GM23338 (cell line): ENCODE results near the gene GGN. TPM values are rescaled to one million over a fixed set of nuclear protein-coding genes. Genes with fewer than 3 reads are reported as not detected.

Experiments
- ATAC-seq: fragments of 200-7000 bp; cut with Tn5 transposase; 3 replicates; pipeline ENCODE4 v1.9.1; 2020
- DNase-seq: peaks from one replicate; pipeline ENCODE4 v3.0.0-alpha.2; 2015; ENCODE audit warnings: low spot score
- H2AFZ ChIP-seq: fragments of 200-600 bp; sonication (generic); 2 replicates; pipeline ENCODE4 v1.8.0; 2016; ENCODE audit warnings: antibody characterized with exemption, mild to moderate bottlenecking, moderate library complexity
- H3F3A ChIP-seq: fragments of 200-600 bp; sonication (generic); replicated peaks from 2 replicates; pipeline ENCODE4 v1.8.0; 2017; ENCODE audit warnings: antibody characterized with exemption, mixed run types, low read depth
- H3K27ac ChIP-seq: fragments of 200-600 bp; sonication (generic); 2 replicates; pipeline ENCODE4 v1.6.1; 2016; ENCODE audit warnings: low read depth
- H3K27me3 ChIP-seq: fragments of 200-600 bp; sonication (generic); 2 replicates; pipeline ENCODE4 v1.8.0; 2016; ENCODE audit warnings: mild to moderate bottlenecking, mixed run types, moderate library complexity; ENCODE audit not compliant: insufficient read depth
- H3K36me3 ChIP-seq: fragments of 200-600 bp; sonication (generic); 2 replicates; pipeline ENCODE4 v1.8.0; 2016; ENCODE audit warnings: mild to moderate bottlenecking; ENCODE audit not compliant: insufficient read depth
- H3K4me1 ChIP-seq: fragments of 200-600 bp; sonication (generic); 2 replicates; pipeline ENCODE4 v1.8.0; 2016; ENCODE audit warnings: mild to moderate bottlenecking, moderate library complexity; ENCODE audit not compliant: insufficient read depth
- H3K4me2 ChIP-seq: fragments of 200-600 bp; sonication (generic); 2 replicates; pipeline ENCODE4 v1.7.1; 2017; ENCODE audit warnings: mixed run types
- H3K4me3 ChIP-seq: fragments of 200-600 bp; sonication (generic); 2 replicates; pipeline ENCODE4 v1.6.1; 2016; ENCODE audit warnings: mixed run types
- H3K79me2 ChIP-seq: fragments of 200-600 bp; sonication (generic); replicated peaks from 2 replicates; pipeline ENCODE4 v1.8.0; 2017; ENCODE audit warnings: mild to moderate bottlenecking; ENCODE audit not compliant: insufficient read depth
- H3K9me2 ChIP-seq: fragments of 200-600 bp; sonication (generic); 2 replicates; pipeline ENCODE4 v1.8.0; 2017; ENCODE audit not compliant: insufficient read depth
- H4K20me1 ChIP-seq: fragments of 200-600 bp; sonication (generic); replicated peaks from 2 replicates; pipeline ENCODE4 v1.8.0; 2017; ENCODE audit warnings: mild to moderate bottlenecking; ENCODE audit not compliant: insufficient read depth
- H3K27ac Mint-ChIP-seq: 2 replicates; pipeline ENCODE4 v1.8.0; 2020; ENCODE audit warnings: inconsistent platforms, mild to moderate bottlenecking, moderate library complexity, mixed read lengths
- H3K27me3 Mint-ChIP-seq: 3 replicates; pipeline ENCODE4 v1.8.0; 2022; ENCODE audit warnings: low read depth, mild to moderate bottlenecking, moderate library complexity, mixed read lengths, inconsistent platforms; ENCODE audit not compliant: insufficient read depth, poor library complexity
- H3K36me3 Mint-ChIP-seq: 3 replicates; pipeline ENCODE4 v1.8.0; 2021; ENCODE audit warnings: low read depth, mild to moderate bottlenecking, inconsistent platforms, moderate library complexity, mixed read lengths
- H3K4me1 Mint-ChIP-seq: 3 replicates; pipeline ENCODE4 v1.8.0; 2020; ENCODE audit warnings: mild to moderate bottlenecking, inconsistent platforms, mixed read lengths
- H3K4me3 Mint-ChIP-seq: 3 replicates; pipeline ENCODE4 v1.8.0; 2021; ENCODE audit warnings: moderate library complexity, mild to moderate bottlenecking, inconsistent platforms, mixed read lengths
- H3K9me3 Mint-ChIP-seq: 3 replicates; pipeline ENCODE4 v1.8.0; 2020; ENCODE audit warnings: moderate library complexity, mild to moderate bottlenecking, inconsistent platforms, mixed read lengths
- CTCF ChIP-seq, 2 experiments: fragments of 200-600 bp in 1 of 2; sonication (generic) in 1 of 2; conservative IDR thresholded peaks; 2 replicates each; pipeline versions ENCODE4 v1.5.1 to v1.6.1; 2016 to 2017; ENCODE audit warnings: antibody characterized with exemption in 2 of 2, low read depth in 2 of 2, mild to moderate bottlenecking in 2 of 2, moderate library complexity in 1 of 2
- ETS1 ChIP-seq: IDR thresholded peaks from 2 replicates; pipeline ENCODE4 v1.6.1; 2016; ENCODE audit warnings: antibody characterized with exemption
- POLR2AphosphoS5 ChIP-seq: IDR thresholded peaks from 2 replicates; pipeline ENCODE4 v1.6.1; 2016; ENCODE audit warnings: antibody characterized with exemption, low read depth
- polyA plus RNA-seq: library from polyadenylated mRNA; unstranded; fragments of >200 nt; fragmentation: Nextera tagmentation; extraction: Ambion mirVana; gene quantifications from 2 replicates; pipeline ENCODE4 v1.2.1, GENCODE V29; 2016
- total RNA-seq: library from RNA; depleted of rRNA; stranded (reverse); fragments of >200 nt; shearing (Covaris generic); gene quantifications from 2 replicates; pipeline ENCODE4 v1.2.3, GENCODE V29; 2014

Gene GGN
- total and polyA plus RNA-seq, 2 experiments from 2014 or later, result 0.14 to 1.5 TPM

DNA sequence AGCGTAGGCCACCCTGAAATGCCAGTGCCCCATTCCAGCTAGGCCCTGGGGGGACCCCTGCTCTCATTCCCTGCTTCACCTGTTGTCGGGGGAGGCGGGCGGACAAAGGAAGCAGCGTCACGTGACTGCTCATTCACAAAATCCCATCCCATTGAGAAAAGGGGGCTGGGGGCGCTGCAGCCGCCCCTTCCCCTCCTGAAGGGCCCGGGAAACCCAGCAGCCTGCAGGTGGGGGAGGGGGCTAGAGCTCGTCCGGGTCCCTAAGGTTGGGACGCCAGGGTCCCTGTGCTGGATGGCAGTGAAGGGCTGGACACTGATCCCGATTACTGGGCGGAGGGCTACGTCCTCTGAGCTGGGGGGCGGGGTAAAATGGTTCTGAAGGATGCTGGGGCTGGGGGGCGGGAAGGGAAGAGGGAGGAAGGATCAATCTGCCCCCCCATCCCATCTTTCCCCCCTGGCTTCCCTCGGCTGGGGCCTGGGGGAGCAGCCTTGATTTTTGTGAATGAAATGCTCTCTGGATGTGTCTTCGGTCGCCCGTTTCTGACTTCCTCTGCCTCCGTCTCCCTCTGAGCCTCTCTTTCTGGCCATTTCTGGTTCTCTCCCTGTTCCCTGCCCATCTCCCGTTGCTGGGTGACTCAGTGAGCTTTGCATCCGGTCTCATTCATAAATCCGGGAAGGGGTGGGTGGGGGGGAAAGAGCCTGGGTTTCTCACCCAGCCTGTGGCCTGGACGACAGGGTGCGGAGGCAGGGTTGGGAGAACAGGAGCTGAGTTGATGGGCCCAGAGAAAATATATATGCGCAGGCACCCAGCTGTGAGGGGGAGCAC is 1.5 kb upstream of the GGN start:
- H3K36me3 Mint-ChIP-seq, result peaks cover 36% of the 10 kb centered on the region
- Histone ChIP-seq H3K36me3 (peaks cover 3% of the 10 kb centered on the region; the same call in 1 of the 2 replicates), H3K27ac (peak overlapping the region; percentile 95), H3K4me3 (peak overlapping the region; percentile 96), H3F3A (peaks cover 19% of the 10 kb centered on the region), H3K79me2 (peaks cover 10% of the 10 kb centered on the region), H4K20me1 (peaks cover 7% of the 10 kb centered on the region), H3K4me2 (peak overlapping the region; percentile 95), H2AFZ (peak overlapping the region; percentile 81), H3K4me1 (peaks cover 12% of the 10 kb centered on the region), H3K9me2 (no peaks in the 10 kb centered on the region), H3K27me3 (peaks cover 24% of the 10 kb centered on the region)
- H3K4me3 Mint-ChIP-seq, result peak overlapping the region; percentile 92
- TF ChIP-seq POLR2AphosphoS5, result peak; percentile 31; the same call in 1 of the 2 replicates
- 0 out of 4 replicates have a peak, but pooled peaks of 1 of the 2 experiments have one; percentile 9 for TF ChIP-seq CTCF (conservative IDR thresholded peaks at IDR 0.05; ENCODE audit: low read depth in 2 of 2)
- TF ChIP-seq ETS1, result no peak
- H3K4me1 Mint-ChIP-seq, result peaks cover 51% of the 10 kb centered on the region
- DNase-seq (peak; percentile 66), ATAC-seq (no peak)
- peaks cover 46% of the 10 kb centered on the region for H3K27me3 Mint-ChIP-seq
- peak overlapping the region; percentile 90 for H3K27ac Mint-ChIP-seq
- no peaks in the 10 kb centered on the region; the same call in 2 of the 3 replicates for H3K9me3 Mint-ChIP-seq

GRCh38 chr19:38388349-38389100 is 691 bp upstream of the GGN start, which contains the start of gene SPRED3:
TSS of gene SPRED3 (plus strand) at chr19:38388697. CDS start at chr19:38390303, 1,606 bp downstream.
- no peak for TF ChIP-seq CTCF (conservative IDR thresholded peaks at IDR 0.05; ENCODE audit: low read depth in 2 of 2)
- TF ChIP-seq POLR2AphosphoS5, result peak; percentile 2; the same call in 1 of the 2 replicates
- Histone ChIP-seq H3K4me1 (peaks cover 7% of the 10 kb centered on the region), H3K4me2 (peak within 1 kb of the TSS; percentile 95), H3K27me3 (peaks cover 24% of the 10 kb centered on the region), H3K79me2 (peaks cover 10% of the 10 kb centered on the region), H2AFZ (peak within 1 kb of the TSS; percentile 92), H4K20me1 (peaks cover 7% of the 10 kb centered on the region), H3K4me3 (peak within 1 kb of the TSS; percentile 96), H3K27ac (peak within 1 kb of the TSS; percentile 95), H3F3A (peaks cover 16% of the 10 kb centered on the region), H3K36me3 (peaks cover 3% of the 10 kb centered on the region; the same call in 1 of the 2 replicates), H3K9me2 (no peaks in the 10 kb centered on the region)
- Mint-ChIP-seq H3K27ac (peak within 1 kb of the TSS; percentile 93), H3K9me3 (no peaks in the 10 kb centered on the region; the same call in 2 of the 3 replicates), H3K36me3 (peaks cover 33% of the 10 kb centered on the region), H3K27me3 (peaks cover 46% of the 10 kb centered on the region), H3K4me3 (peak within 1 kb of the TSS; percentile 92), H3K4me1 (peaks cover 46% of the 10 kb centered on the region)
- ATAC-seq (peak; percentile 2), DNase-seq (peak; percentile 85)
